ENCODE results near the gene PHAF1.

Gene PHAF1

DNA sequence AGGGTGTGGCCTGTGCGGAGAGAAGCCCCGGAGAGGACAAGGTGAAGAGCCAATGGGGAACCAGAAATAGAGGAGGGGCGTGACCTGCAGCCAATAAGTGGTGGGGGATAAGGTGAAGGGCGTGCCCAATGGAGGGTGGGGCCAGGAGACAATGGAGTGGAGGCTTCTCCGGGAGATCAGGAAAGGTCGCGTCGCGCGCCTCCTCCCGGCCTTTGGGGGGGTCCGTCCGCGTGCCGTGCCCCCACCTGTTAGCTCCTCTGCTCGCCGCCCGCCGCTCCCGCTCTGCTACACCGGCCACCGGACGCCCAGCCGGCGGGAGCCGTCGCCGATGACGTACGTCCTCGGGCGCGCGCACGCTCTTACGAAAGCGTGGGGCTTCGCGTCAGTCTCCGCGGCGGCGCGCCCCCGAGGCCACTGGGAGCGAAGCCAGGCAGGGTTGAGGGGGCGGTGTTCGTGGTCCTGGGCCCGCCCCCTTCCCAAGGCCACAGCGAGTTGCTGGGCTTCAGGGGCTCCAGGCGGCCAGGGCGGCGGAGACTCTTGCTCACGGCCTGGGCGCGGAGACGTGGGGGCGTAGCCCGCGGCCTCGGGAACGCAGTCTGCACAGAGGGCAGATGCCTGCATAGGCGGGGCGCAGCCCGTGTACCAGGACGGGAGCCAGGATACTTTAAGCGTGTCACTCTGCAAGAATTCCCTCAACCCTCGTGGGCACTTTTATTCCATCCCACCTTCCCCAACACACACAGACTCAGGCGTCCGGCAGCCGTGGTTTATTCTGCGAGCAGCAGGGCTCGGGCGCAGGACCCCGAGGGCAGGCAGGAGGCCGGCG, 74.1 kb downstream of the PHAF1 start, which contains the start of gene MATCAP1:
Gene MATCAP1, minus strand, starts transcription at position 337 of the 826 bp plus-strand sequence. CDS start 3,353 bp downstream, outside the sequence.
- DNase-seq = peak; percentile 97 to 98

DNA sequence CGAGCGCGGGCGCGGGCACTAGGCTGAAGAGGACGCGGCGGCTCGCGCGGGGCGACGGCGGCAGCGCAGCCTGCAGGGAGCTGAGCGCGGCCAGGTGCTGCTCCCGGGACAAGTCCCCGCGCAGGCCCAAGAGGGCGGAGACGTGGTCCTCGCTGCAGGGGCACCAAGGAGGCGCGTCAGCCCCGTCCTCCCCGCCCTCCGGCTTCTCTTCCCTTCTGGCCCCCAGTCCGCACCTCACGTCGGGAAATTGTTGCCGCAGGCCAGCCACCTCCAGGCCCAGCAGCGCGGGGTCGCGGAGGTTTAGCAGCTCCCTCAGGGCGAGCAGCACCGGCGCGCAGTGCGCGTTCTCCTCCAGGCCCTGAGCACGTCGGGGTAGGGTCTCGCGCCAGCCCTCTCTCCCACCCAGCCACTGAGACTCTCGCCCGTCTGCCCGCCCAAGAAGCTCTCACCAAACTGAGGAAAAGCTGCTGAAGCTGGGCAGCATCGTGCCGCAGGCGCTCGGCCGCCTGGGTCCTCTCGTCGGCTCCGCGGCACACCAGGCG, 74.8 kb downstream of the PHAF1 start:
- DNase-seq = no peak

DNA sequence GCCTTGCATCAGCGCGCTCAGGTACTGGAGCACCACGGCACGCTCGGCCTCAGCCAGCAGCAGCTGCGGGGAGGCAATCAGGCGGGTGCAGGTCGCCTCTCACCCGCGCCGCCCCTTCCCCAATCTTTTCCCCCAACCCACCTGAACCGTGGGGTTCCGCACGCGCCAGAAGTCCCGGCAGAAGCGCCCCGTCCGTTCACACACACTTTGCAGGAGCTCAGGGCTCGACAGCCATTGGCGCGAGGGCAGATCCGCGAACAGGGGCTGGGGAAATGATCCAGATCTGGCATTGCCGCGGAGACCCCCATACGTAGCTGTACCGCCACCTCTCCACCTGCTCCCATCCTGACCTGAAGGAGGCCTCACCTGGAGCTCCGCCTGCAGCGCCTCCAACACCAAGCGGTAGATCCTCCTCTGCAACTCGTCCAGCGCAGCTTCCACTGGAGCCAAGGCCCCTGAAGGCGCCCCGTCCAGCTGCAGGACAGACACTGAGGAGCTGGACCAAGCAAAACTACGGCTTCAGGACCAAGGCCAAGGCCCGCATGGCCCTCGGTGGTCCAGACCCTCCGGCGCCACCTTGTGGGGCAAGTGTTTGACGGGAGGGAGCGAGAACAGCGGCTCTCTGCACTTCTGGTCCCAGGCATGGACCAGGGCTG, 75.4 kb downstream of the PHAF1 start:
- peak; percentile 83 to 87 for DNase-seq

DNA sequence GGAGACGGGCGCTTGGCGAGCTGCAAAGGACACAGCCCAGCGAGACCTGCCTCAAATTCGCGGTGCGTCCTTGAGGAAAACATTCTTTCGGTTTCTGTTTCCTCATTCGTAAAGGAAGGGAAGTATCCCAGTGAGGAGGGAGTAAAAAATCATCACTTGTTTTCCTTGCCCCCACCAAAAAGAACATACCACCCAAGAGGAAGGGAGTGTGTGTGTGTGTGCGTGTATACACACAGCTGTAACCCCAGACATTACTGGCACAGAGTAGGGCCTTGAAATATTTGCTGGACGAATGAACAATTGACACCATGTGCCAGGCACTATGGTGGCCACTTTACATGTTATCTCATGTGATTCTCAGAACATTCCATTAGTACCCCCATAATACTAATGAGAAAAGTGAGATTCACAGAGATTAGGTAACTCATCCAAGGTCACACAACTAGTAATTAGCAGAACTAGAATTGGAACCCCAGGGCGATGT, 76.0 kb downstream of the PHAF1 start:
- no peak for DNase-seq

DNA sequence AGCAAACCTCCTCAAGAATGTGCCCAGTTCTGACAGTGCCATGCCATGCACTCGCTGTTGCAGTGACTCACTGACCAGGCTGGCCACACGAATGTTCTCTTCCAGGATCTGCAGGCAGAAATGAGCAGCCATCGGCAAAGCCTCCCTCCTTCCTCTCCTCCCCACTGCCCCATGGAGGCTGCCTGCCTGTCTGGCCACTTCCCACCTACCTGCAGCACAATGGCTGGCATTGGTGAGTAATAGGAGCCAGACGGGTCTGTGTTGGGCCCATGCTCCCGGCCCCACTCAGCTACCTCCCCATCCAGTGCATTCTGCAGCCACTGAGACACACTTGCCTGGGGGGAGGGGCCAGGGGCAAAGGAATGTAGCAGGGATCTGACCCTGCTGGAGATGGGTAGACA, 76.8 kb downstream of the PHAF1 start:
- DNase-seq = no peak

DNA sequence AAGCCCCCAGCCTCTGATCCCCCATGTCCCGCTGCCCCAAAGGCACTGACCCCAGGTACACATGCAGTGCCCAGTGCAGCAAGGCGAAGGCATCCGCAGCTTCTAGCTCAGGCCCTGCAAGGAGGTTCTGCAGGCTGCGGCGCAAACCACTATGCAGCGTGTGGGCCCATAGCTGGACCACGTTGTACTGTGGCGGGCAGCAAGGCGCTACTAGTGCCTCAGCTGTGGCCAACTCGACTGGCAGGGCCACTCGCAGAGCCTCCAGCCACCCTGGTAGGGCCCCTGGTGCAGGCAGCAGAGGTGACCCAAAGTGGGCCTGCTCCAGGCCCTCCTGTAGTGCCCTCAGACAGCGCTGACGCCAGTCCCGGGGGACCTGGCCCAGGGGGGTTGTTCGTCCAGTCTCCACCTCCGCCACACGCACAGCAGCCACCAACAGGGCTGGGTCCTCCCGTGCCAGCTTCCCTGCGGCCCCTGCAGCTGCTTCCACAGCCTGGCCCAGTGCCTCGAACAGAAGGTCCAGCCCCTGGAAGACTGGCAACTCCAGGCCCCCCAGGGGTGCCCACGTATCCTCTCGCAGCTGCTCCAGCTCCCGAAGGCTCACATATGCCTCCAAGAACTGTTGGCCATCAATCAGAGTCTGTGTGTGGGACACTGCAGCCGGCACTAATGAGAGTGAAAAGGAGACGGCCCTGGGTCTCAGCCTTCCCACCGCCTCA, 77.6 kb downstream of the PHAF1 start:
- no peak for DNase-seq

DNA sequence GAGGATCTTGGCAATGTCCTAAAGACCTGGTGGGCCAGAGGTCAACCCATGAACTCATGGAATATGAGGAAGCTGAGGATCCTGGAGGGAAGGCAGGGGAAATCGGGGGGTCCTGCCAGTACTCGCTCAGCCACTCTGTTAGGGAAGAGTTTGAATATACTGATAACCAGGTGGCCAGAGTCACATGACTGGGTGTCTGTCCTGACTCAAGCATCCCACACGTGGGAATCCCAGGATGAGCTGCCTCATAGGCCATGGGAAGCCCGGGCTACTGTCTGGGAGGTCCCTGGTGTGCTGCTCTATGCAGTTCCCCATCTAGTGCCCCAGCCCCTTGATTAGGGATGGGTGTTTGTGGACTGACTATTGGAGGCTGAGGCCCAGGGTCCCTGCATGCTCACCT, 78.6 kb downstream of the PHAF1 start:
- no peak for DNase-seq

DNA sequence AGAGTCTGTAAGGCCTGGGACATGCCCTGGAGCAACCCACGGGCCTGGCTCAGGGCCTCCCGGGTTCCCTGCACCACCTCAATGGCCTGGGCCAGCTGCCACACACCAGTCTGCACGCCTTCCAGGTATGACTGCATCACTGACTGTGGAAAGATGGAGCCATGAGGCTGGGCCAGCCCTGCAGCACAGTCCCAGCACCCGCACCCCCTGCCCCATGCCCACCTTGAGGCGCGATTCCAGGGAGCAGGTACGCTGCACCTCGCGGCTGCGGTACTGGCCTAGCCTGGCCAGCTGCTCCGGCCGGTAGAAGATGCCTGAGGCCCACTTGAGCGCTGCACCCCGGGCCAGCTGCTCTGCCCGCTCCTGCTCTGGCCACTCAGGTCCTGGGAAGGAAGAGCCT, 79.1 kb downstream of the PHAF1 start:
- no peak for DNase-seq

DNA sequence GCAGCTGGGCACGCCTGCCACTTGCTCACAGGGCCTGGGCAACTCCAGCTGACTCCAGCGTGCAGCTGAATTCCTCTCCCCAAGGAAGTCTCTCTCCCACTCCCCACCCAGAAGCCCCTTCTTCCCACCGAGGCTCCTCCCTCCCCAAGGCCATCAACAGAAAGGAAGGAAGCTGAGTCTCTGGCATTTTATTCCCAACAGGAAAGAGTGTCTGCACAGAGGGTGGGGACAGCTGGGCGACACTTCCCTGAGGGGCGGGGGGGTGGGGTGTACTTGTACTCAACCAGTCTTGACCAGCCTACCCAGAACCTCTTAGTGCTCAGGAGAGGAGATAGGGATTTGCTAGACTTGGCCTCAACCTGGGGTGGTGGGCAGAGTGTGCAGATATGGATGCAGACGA, 80.3 kb downstream of the PHAF1 start, which contains the start of gene EXOC3L1:
Gene EXOC3L1, minus strand, starts transcription at position 96 of the 400 bp plus-strand sequence. CDS start 460 bp downstream, outside the sequence.
- no peak for DNase-seq

DNA sequence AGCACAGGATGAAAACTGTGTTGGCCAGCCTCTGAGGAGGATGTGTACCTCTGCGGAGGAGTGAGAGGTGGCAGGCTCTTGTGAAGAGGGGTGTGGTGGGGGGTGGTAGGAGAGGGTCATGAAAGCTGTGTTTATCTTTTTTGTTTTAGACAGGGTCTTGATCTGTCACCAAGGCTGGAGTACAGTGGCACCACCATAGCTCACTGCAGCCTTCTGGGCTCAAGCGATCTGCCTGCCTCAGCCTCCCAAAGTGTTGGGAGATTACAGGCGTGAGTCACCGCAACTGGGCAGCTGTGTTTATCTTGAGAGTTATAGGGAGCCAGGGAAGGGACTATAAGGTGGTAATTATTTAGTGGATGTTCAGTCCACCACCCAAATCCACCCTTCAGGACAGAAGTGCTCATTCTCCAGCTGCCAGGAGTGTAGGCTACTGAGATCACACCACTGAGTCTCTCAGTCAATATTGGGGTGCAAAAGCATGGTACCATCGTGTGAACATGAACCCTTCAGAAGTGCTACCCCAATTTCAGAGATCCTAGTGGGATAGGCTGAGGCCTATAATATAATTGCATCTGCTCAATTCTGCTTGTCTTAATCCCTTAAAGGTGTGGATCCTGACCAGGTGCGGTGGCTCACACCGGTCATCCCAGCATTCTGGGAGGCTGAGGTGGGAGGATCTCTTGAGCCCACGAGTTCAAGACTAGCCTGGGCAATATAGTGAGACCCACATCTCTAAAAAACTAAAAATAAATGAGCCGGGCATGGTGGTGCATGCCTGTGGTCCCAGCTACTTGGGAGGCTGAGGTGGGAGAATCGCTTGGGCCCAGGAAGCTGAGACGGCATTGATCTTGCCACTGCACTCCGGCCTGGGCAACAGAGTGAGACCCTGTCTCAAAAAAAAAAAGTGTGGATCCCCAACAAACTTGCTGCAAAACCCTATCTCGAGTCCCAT, 81.0 kb downstream of the PHAF1 start:
- DNase-seq = no peak

DNA sequence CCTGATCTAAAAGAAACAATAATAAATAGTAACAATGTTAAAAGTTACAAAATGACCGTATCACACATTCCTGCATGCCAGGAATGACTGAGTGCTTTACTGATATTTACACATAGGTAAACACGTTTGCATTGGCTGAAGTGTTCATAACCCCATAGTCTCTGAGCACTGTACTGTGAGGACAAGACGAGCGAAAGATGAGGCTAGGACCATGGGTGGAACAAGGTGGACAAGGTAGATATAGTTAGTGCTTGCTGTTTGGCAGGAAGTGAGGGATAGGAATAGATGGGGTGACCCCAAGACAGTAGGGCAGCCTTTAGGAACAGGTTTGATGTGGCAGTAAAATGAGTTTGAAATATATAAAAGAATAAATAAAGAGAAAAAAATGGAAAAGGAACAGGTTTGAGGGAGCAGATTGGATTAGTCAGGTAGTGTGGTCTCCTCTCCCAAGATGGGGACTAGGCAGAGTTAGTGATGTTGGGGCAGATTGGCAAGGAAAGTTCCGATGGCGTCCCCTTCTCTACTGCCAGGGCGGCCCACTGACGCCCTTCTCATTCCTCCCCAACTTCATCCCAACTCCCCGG, 81.8 kb downstream of the PHAF1 start:
- no peak for DNase-seq

DNA sequence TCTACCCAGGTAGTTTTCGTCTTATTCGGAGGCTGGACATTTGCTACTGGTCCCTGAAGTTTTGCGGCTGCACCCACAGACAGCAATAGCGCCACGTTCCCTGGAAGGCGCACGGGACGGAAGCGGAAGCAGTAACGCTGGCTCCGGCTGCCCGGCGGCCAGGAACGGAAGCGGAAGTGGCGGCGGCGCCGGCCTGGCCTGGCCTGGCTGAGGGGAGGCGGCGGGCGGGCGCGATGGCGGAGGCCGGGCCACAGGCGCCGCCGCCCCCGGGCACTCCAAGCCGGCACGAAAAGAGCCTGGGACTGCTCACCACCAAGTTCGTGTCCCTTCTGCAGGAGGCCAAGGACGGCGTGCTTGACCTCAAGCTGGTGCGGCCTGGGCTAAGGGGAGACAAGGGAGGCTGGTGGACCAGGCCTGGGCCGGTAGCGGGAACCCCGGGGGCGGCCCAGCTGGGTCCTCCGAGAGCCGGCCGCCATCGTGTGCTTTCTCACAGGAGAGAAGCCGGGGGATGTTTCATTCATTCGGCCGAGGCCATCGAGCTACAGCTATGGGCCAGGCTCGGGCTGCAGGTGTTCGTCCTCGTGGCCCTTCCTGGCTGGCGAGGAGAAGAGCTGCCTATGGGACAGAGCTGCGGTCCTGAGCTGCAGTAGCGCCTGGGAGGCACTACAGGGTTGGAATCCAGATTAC, 82.4 kb downstream of the PHAF1 start, which contains the start of gene E2F4:
Gene E2F4, plus strand, starts transcription at position 161 of the 687 bp plus-strand sequence. Its CDS starts 73 bp downstream, at position 234.
- peak; percentile 85 to 90 for DNase-seq

DNA sequence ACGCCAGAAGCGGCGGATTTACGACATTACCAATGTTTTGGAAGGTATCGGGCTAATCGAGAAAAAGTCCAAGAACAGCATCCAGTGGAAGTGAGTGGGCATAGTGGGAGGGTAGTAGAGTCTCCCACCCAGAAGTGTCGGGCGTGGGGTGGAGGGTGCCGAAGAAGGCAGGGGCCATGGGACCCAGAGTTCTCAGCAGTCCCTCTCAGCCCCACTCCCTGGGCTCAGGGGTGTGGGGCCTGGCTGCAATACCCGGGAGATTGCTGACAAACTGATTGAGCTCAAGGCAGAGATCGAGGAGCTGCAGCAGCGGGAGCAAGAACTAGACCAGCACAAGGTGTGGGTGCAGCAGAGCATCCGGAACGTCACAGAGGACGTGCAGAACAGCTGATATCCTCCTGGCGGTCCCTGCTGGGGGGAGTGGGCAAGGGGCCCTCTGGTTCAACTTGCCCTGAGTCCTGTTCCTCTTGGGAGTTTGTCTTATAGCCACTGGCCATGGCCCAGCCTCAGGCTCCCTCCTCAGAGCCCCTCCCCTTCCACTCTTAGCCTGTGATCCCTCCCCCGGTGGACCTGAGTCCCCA, 83.1 kb downstream of the PHAF1 start:
- no peak for DNase-seq

DNA sequence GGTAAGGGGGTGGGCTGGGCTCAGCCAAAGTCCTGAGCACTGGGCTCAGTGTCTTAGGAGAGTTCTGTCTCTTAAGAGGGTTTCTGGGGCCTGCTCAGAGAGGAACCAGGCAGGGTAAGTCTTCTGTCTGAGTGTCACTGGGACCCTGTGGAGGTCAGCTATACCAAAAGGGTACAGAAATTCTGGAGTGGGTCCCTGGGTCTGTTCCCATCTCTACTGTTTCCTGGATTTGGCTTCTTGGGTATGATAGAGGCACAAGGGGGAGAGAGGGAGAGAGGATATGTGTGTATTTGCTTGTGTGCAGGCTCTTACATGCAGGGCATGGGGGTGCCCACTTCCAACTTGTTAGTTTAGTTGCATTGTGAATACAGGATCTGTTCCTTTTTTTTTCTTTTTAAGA, 83.8 kb downstream of the PHAF1 start:
- no peak for DNase-seq

DNA sequence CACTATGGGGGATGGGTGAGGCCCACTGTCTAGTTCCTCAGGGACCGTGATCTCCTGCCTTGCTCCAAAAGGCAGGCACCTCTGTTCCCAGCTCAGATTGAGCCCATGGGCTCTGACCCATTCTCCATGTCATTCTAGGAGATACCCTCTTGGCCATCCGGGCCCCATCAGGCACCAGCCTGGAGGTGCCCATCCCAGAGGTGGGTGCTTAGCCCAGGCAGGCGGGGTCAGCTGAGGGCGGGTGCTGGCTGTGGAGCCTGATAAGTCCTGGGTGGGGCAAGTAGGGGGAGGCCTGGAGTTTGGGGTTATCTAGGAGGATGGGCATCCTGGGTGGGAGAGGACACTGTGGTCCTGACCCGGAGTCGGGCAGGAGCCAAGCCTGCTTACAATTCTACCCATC, 84.5 kb downstream of the PHAF1 start:
- DNase-seq = no peak

DNA sequence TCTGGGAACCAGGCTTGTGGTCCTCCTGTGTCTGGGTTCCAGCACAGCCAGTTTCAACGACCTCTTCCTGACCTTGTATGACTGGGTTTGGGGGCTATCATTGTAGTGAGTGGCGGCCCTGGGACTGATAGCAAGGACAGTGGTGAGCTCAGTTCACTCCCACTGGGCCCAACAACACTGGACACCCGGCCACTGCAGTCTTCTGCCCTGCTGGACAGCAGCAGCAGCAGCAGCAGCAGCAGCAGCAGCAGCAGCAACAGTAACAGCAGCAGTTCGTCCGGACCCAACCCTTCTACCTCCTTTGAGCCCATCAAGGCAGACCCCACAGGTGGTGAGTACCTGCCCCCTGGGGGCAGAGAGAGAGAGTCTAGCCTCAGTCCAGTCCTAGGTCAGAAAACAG, 85.9 kb downstream of the PHAF1 start:
- no peak for DNase-seq

DNA sequence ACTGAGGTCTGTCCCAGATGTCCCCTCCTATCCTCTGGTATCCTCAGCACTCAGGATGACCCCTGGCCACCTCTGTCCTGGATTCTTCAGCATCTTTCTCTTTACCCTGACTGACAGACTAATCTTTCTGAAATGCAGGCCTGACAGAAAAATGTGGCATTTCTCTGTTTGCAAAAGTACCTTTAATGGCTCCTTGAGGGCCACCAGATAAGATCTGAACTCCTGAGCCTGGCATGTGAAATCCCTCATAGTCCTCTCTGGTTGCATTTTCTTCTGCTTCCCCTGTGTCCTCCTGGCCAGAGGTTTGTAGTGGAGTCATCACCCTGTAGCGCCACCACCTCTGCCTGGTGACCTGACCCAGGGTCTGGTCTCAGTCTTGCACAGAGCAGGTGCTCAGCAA, 87.1 kb downstream of the PHAF1 start:
- DNase-seq = no peak

DNA sequence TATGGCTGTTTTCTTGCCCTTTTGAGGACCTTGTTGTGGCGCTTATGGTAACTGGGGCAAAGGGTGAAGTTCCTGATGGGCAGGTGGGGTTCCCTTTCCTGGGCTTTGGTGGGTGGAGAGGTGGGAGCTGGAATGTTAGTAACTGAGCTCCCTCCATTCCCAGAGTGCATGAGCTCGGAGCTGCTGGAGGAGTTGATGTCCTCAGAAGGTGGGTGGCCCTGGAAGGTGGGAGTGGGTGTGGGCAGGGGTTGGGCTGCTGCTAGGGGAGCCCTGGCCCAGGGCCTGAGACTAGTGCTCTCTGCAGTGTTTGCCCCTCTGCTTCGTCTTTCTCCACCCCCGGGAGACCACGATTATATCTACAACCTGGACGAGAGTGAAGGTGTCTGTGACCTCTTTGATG, 88.0 kb downstream of the PHAF1 start:
- no peak for DNase-seq

Measured in CD4-positive, alpha-beta T cell treated with Interferon alpha-2 for 1 hour (primary cell).